AG04449 (cell line): ENCODE measurements around the gene COL15A1.

Source experiments
- CTCF ChIA-PET: fragments of 350-600 bp; formaldehyde crosslinking; extraction: SDS; loops from one replicate; lab custom pipeline; 2021; ENCODE audit warnings: antibody characterized with exemption; lab: Yijun Ruan, JAX
- POLR2A ChIA-PET: fragments of 400-600, 350-600 bp; formaldehyde crosslinking; extraction: SDS; loops from one replicate; lab custom pipeline; 2020; ENCODE audit warnings: antibody characterized with exemption, inconsistent platforms; lab: Yijun Ruan, JAX
- DNase-seq: peaks from one replicate; pipeline ENCODE4 v3.0.0-alpha.2; 2010; ENCODE audit warnings: low read depth, low spot score
- H3K4me3 ChIP-seq: 2 replicates; pipeline ENCODE4 v1.5.1; 2011; ENCODE audit warnings: low read depth, mild to moderate bottlenecking, control low read depth, low read length
- CTCF ChIP-seq: IDR thresholded peaks from one replicate; pipeline ENCODE4 v1.5.1; 2011; ENCODE audit warnings: mild to moderate bottlenecking, moderate library complexity, low read length, control low read depth, inconsistent platforms; ENCODE audit not compliant: insufficient read depth; ENCODE audit errors: missing control alignments

The COL15A1 gene

DNA sequence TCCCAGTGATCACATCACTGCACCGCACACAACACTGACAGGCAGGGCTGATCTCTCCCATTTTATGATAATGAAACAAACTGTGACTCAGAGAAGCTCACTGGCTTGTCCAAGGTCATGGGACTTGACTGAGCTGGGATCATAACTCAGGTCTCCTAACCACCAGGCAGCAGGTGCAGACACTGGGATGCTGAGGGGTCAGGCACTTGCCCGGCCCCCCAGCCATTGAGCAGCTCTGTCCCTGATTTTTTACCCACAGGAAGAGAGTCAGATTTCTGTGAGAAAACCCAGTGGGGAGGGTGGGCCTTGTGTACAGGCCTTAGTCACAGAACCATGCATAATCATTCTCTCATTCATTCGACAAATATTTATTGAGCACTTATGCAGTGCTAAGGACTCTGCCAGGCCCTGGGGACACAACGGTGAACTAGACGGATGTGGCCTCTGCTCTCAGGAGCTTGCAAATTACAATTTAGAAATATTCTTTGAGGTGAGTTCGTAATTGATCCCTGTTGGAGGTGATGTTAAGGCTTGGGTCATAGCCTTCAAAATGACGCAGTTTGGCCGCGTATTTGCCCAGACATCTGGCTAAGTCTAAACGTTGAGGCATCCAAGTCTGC lies 106.7 kb downstream of the COL15A1 start:
- CTCF ChIA-PET: interaction anchor here (1.3 kb wide), 1 partner anchor 13 kb away, joined by 3 read pairs; no protein-coding TSS in a partner anchor
- POLR2A ChIA-PET: no interaction called here
- H3K4me3 ChIP-seq: no peak overlapping the region
- no peak for TF ChIP-seq CTCF
- no peak for DNase-seq

DNA sequence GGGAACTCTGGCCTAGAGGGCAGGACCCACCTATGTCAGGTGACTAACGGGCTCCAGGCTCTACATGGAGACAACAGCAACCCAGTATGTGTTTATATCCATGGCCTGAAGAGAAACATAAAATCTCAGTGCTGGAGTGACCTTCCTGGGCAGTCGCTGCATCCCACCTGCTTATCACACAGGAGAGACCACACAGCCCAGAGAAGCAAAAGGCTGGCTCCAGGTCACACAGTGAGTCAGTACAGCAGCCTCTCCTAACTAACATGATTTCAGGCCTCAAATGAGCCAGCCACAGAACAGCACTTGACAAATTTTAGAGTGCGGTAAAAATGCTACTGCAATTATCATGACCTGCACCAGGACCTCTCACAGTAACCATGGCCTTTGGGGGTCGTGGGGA lies 107.2 kb downstream of the COL15A1 start:
- no peak for DNase-seq
- CTCF ChIA-PET: interaction anchor here (1.1 kb wide), 1 partner anchor 9 kb away, joined by 5 read pairs; no protein-coding TSS in a partner anchor
- no peak overlapping the region for H3K4me3 ChIP-seq
- no peak for TF ChIP-seq CTCF
- POLR2A ChIA-PET: no interaction called here

DNA sequence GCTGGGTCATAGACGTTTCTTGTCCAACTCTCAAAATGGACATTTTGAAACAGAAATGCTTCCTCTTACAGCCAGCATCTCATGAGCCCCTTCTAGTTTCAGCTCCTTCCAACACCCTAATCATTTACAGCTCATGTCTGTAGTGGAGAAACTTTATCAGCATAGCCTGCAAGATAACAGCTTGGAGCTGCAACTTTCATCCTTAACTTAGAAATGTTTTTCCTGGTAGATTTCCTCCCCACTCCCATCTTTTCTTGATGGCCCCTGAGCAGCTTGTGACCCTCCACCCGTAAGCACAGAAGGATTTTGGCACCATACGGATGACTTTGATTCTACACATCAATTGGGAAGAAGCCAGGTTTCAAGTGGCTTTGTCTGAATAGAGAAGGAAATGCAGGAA lies 107.7 kb downstream of the COL15A1 start:
- no peak overlapping the region for H3K4me3 ChIP-seq
- no peak for TF ChIP-seq CTCF
- ChIA-PET POLR2A (no interaction called here), CTCF (interaction anchor here (1.1 to 1.5 kb wide), 3 partner anchors 9 to 14 kb away, joined by 4 to 5 read pairs (median 4); no protein-coding TSS in a partner anchor)
- DNase-seq: no peak

- H3K4me3 ChIP-seq: no peak overlapping the region
- no peak for DNase-seq
- CTCF ChIA-PET: interaction anchor here (1.1 to 1.5 kb wide), 4 partner anchors 9 to 90 kb away, joined by 3 to 5 read pairs (median 4); no protein-coding TSS in a partner anchor
- no peak for TF ChIP-seq CTCF
- POLR2A ChIA-PET: no interaction called here
Observed at GRCh38 chr9:99051851-99052250, 108.1 kb downstream of the COL15A1 start.

GRCh38 chr9:99052815-99053715 lies 109.4 kb downstream of the COL15A1 start:
- POLR2A ChIA-PET: no interaction called here
- DNase-seq: no peak
- TF ChIP-seq CTCF: no peak
- CTCF ChIA-PET: interaction anchor here (1.2 to 1.5 kb wide), 3 partner anchors 10 to 88 kb away, joined by 3 to 4 read pairs (median 4); no protein-coding TSS in a partner anchor
- no peak overlapping the region for H3K4me3 ChIP-seq

DNA sequence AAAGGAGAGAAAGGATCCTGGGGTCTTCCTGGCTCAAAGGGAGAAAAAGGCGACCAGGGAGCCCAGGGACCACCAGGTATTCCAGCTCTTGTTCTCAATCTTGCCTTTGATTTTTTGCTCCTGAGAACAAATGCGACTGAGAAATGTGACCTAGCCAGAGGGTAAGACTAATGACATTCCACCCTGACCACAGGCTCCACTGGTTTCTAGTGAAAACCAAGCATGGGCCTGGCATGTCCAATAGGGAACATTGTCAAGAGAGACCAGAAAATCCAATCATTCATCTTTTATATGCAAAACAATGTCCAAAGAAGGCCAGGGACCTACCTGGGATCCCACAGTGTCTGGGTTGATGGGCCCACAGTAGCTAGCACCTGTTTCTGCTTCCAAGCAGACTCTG lies 110.9 kb downstream of the COL15A1 start:
- ChIA-PET CTCF (interaction anchor here (0.8 to 2.0 kb wide), 2 partner anchors 11 to 56 kb away, joined by 3 to 7 read pairs; no protein-coding TSS in a partner anchor), POLR2A (no interaction called here)
- H3K4me3 ChIP-seq: no peak overlapping the region
- no peak for TF ChIP-seq CTCF
- DNase-seq: no peak
